WTC11 (cell line): ENCODE data around the gene ZDHHC17. TPM values are rescaled to one million over a fixed set of nuclear protein-coding genes. Genes with fewer than 3 reads are reported as not detected.
A peak's percentile ranks its signal among the peaks of the same experiment; 100 is the strongest.

Experiments used
- ATAC-seq: fragments of 200-7000 bp; cut with Tn5 transposase; 2 replicates; pipeline ENCODE4 v1.10.0; 2021; ENCODE audit warnings: mild to moderate bottlenecking, moderate library complexity
- Bru-seq: library from RNA; stranded (reverse); fragments of 400-500 nt; gene quantifications from one replicate; lab custom pipeline; 2021; lab: Mats Ljungman, UMichigan
- CTCF ChIA-PET: fragments of 300-600 bp; sonication (Branson Sonifier 250); formaldehyde crosslinking; loops from one replicate; lab custom pipeline; 2021; ENCODE audit warnings: antibody characterized with exemption; lab: Charles Lee
- POLR2A ChIA-PET: fragments of 350-600 bp; sonication (Branson Sonifier 250); formaldehyde crosslinking; loops from one replicate; lab custom pipeline; 2021; ENCODE audit warnings: antibody characterized with exemption; lab: Charles Lee
- DNase-seq: peaks from one replicate; pipeline ENCODE4 v3.0.0; 2021; ENCODE audit warnings: low spot score
- H3K27ac Mint-ChIP-seq: 2 replicates; pipeline ENCODE4 v1.8.0; 2021; ENCODE audit warnings: mixed read lengths
- H3K27me3 Mint-ChIP-seq: 2 replicates; pipeline ENCODE4 v1.8.0; 2021; ENCODE audit warnings: low read depth, mild to moderate bottlenecking, moderate library complexity, mixed read lengths
- H3K36me3 Mint-ChIP-seq: 2 replicates; pipeline ENCODE4 v1.8.0; 2021; ENCODE audit warnings: mixed read lengths
- H3K4me1 Mint-ChIP-seq: 2 replicates; pipeline ENCODE4 v1.8.0; 2022; ENCODE audit warnings: mixed read lengths
- H3K4me3 Mint-ChIP-seq: 2 replicates; pipeline ENCODE4 v1.8.0; 2021; ENCODE audit warnings: mild to moderate bottlenecking, moderate library complexity, mixed read lengths
- H3K9me3 Mint-ChIP-seq: 2 replicates; pipeline ENCODE4 v1.8.0; 2021; ENCODE audit warnings: mixed read lengths
- ATF1 ChIP-seq: sonication (generic); formaldehyde crosslinking; IDR thresholded peaks from 2 replicates; pipeline ENCODE4 v1.8.1; 2023; ENCODE audit warnings: mild to moderate bottlenecking, moderate library complexity, missing genetic modification reagents
- ETV6 ChIP-seq: sonication (generic); formaldehyde crosslinking; IDR thresholded peaks from 2 replicates; pipeline ENCODE4 v1.8.1; 2022; ENCODE audit warnings: mild to moderate bottlenecking, missing genetic modification reagents
- FOXP1 ChIP-seq: sonication (generic); formaldehyde crosslinking; IDR thresholded peaks from 2 replicates; pipeline ENCODE4 v1.8.0; 2022; ENCODE audit warnings: missing genetic modification reagents, mild to moderate bottlenecking, moderate library complexity, borderline replicate concordance
- HMGA2 ChIP-seq: fragments of 250-450 bp; sonication (Bioruptor Pico); IDR thresholded peaks from 2 replicates; pipeline ENCODE4 v1.4.0; 2021; ENCODE audit warnings: mild to moderate bottlenecking, moderate library complexity
- IRF2 ChIP-seq: sonication (generic); formaldehyde crosslinking; IDR thresholded peaks from 2 replicates; pipeline ENCODE4 v1.8.0; 2022; ENCODE audit warnings: low read depth, missing genetic modification reagents, borderline replicate concordance
- NFE2L1 ChIP-seq: sonication (generic); formaldehyde crosslinking; IDR thresholded peaks from 2 replicates; pipeline ENCODE4 v1.8.1; 2023; ENCODE audit warnings: missing genetic modification reagents
- NFYB ChIP-seq: sonication (generic); formaldehyde crosslinking; conservative IDR thresholded peaks from 2 replicates; pipeline ENCODE4 v1.8.0; 2022; ENCODE audit warnings: low read depth, missing genetic modification reagents
- NR2C2 ChIP-seq: sonication (generic); formaldehyde crosslinking; IDR thresholded peaks from 2 replicates; pipeline ENCODE4 v1.8.0; 2022; ENCODE audit warnings: mild to moderate bottlenecking, missing genetic modification reagents
- PRRX2 ChIP-seq: fragments of 250-450 bp; sonication (Bioruptor Pico); IDR thresholded peaks from 2 replicates; pipeline ENCODE4 v1.8.0; 2021; ENCODE audit warnings: mild to moderate bottlenecking
- SMAD3 ChIP-seq: sonication (generic); formaldehyde crosslinking; IDR thresholded peaks from 2 replicates; pipeline ENCODE4 v1.8.0; 2022; ENCODE audit warnings: missing genetic modification reagents, mild to moderate bottlenecking, borderline replicate concordance
- SMAD4 ChIP-seq: sonication (generic); formaldehyde crosslinking; IDR thresholded peaks from 2 replicates; pipeline ENCODE4 v1.8.0; 2022; ENCODE audit warnings: mild to moderate bottlenecking, missing genetic modification reagents
- SOX15 ChIP-seq: fragments of 250-450 bp; sonication (Bioruptor Pico); IDR thresholded peaks from 2 replicates; pipeline ENCODE4 v1.9.0; 2021; ENCODE audit warnings: mild to moderate bottlenecking
- TEAD4 ChIP-seq: sonication (generic); formaldehyde crosslinking; IDR thresholded peaks from 2 replicates; pipeline ENCODE4 v1.8.0; 2022; ENCODE audit warnings: mild to moderate bottlenecking, missing genetic modification reagents
- ZNF317 ChIP-seq: sonication (generic); formaldehyde crosslinking; IDR thresholded peaks from 2 replicates; pipeline ENCODE4 v1.8.1; 2023; ENCODE audit warnings: low read depth, mild to moderate bottlenecking, moderate library complexity, missing genetic modification reagents, borderline replicate concordance
- long read RNA-seq, 3 experiments: library from RNA in 1 of 3; library from capped mRNA in 1 of 3; library from polyadenylated mRNA in 1 of 3; unstranded in 2 of 3; stranded (forward) in 1 of 3; transcript quantifications; one replicate each; pipeline ENCODE4 v2.0.0, GENCODE V29; 2021
- total RNA-seq: library from RNA; stranded (reverse); gene quantifications from 3 replicates; pipeline ENCODE4 v1.2.3, GENCODE V29; 2021
- TF ChIP-seq, protein P1 (sequence below): sonication (generic); formaldehyde crosslinking; IDR thresholded peaks from 2 replicates; pipeline ENCODE4 v1.8.1; 2022; ENCODE audit warnings: mild to moderate bottlenecking, missing genetic modification reagents, moderate library complexity, borderline replicate concordance
- TF ChIP-seq, protein P2 (sequence below): sonication (generic); formaldehyde crosslinking; IDR thresholded peaks from 2 replicates; pipeline ENCODE4 v1.8.1; 2022; ENCODE audit warnings: low read depth, mild to moderate bottlenecking, moderate library complexity, missing genetic modification reagents, borderline replicate concordance
- TF ChIP-seq, protein P3 (sequence below): fragments of 250-450 bp; sonication (Bioruptor Pico); IDR thresholded peaks from 2 replicates; pipeline ENCODE4 v1.9.0; 2021; ENCODE audit warnings: mild to moderate bottlenecking
- TF ChIP-seq, protein P4 (sequence below): sonication (generic); formaldehyde crosslinking; IDR thresholded peaks from 2 replicates; pipeline ENCODE4 v1.8.0; 2022; ENCODE audit warnings: mild to moderate bottlenecking, missing genetic modification reagents
- TF ChIP-seq, protein P5 (sequence below): sonication (generic); formaldehyde crosslinking; IDR thresholded peaks from 2 replicates; pipeline ENCODE4 v1.8.1; 2022; ENCODE audit warnings: mild to moderate bottlenecking, moderate library complexity, missing genetic modification reagents
- TF ChIP-seq, protein P6 (sequence below): sonication (generic); formaldehyde crosslinking; IDR thresholded peaks from 2 replicates; pipeline ENCODE4 v1.8.1; 2023; ENCODE audit warnings: mild to moderate bottlenecking, missing genetic modification reagents, moderate library complexity
- TF ChIP-seq, protein P7 (sequence below): fragments of 250-450 bp; sonication (Bioruptor Pico); conservative IDR thresholded peaks from 2 replicates; pipeline ENCODE4 v1.9.0; 2021; ENCODE audit warnings: mild to moderate bottlenecking
- TF ChIP-seq, protein P8 (sequence below): sonication (generic); formaldehyde crosslinking; IDR thresholded peaks from 2 replicates; pipeline ENCODE4 v1.8.0; 2023; ENCODE audit warnings: mild to moderate bottlenecking, missing genetic modification reagents

Gene ZDHHC17, protein sequence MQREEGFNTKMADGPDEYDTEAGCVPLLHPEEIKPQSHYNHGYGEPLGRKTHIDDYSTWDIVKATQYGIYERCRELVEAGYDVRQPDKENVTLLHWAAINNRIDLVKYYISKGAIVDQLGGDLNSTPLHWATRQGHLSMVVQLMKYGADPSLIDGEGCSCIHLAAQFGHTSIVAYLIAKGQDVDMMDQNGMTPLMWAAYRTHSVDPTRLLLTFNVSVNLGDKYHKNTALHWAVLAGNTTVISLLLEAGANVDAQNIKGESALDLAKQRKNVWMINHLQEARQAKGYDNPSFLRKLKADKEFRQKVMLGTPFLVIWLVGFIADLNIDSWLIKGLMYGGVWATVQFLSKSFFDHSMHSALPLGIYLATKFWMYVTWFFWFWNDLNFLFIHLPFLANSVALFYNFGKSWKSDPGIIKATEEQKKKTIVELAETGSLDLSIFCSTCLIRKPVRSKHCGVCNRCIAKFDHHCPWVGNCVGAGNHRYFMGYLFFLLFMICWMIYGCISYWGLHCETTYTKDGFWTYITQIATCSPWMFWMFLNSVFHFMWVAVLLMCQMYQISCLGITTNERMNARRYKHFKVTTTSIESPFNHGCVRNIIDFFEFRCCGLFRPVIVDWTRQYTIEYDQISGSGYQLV
- total RNA-seq (30.7 to 36.9 TPM (median 30.7 TPM) in 3 replicates), Bru-seq, nascent RNA (percentile 87 among the genes with signal in this experiment)
- long read RNA-seq, experiment 1, full-length matches to known transcripts = 22 of 62 reads
- long read RNA-seq, experiment 1, partial matches to known transcripts = 21 of 62 reads
- long read RNA-seq, experiment 1, other reads (novel, unspliced or antisense) = 19 of 62 reads
- long read RNA-seq, experiment 2, full-length matches to known transcripts = 7 of 24 reads
- long read RNA-seq, experiment 2, partial matches to known transcripts = 2 of 24 reads
- long read RNA-seq, experiment 2, other reads (novel, unspliced or antisense) = 15 of 24 reads
- long read RNA-seq, experiment 3, partial matches to known transcripts = 0 of 3 reads
- long read RNA-seq, experiment 3, other reads (novel, unspliced or antisense) = 3 of 3 reads

DNA sequence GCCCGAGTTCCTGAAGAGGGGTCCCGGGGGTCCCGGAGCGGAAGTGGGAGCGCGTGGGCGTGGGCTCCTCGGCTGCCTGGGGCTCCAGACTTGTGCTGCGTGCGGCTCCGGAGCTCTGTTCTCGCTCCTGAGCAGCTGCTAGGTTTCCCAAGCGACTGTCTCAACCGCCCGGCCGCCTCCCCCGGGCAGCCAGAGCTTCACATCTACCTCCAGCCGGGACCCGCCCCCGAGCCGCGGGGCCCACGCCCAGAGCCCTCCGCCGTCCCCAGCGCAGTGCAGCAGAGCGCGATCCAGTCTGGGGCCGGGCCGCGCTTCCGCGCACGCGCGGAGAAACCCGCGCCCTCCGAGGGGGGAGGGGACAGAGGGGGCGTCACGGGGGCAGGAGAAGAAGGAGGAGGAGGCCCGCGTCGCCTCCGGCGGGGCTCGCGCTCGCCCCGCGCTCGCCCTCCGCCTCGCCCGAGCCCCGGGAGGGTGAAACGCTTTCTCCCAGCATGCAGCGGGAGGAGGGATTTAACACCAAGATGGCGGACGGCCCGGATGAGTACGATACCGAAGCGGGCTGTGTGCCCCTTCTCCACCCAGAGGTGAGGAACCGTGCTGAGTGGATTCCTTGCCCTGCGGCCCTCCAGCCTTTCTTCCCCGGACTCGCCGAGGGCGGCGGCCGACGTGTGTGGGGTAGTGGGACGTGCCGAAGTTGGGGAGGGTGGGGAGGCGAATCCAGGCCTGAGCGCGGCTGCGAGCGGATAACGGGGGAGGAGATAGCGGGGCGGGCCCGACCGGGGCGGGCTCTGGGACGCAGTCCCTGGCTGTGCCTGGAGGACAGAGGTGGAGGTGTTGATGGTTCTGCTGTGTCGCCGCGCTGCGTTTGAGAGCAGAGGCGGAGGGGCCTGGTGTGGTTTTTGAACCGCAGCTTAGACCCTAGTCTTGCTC, at the start of gene ZDHHC17:
Gene ZDHHC17, plus strand, starts transcription at position 370 of the 930 bp plus-strand sequence. Its CDS starts 122 bp downstream, at position 492.
- peak within 1 kb of the TSS; percentile 97 for H3K4me3 Mint-ChIP-seq
- peaks cover 4% of the 10 kb centered on the region; the same call in 1 of the 2 replicates for H3K9me3 Mint-ChIP-seq
- ChIA-PET CTCF (interaction anchor here (1.0 to 1.2 kb wide), 3 partner anchors 57 to 247 kb away, joined by 3 to 4 read pairs (median 3); no protein-coding TSS in a partner anchor), POLR2A (interaction anchor here (0.7 to 1.6 kb wide), 5 partner anchors 8 to 133 kb away, joined by 3 to 10 read pairs (median 4); no protein-coding TSS in a partner anchor)
- ATAC-seq (peak; percentile 87), DNase-seq (peak; percentile 91)
- peak within 1 kb of the TSS; percentile 99 for H3K27ac Mint-ChIP-seq
- no peaks in the 10 kb centered on the region; the same call in 1 of the 2 replicates for H3K27me3 Mint-ChIP-seq
- H3K4me1 Mint-ChIP-seq = peaks cover 38% of the 10 kb centered on the region
- no peaks in the 10 kb centered on the region for H3K36me3 Mint-ChIP-seq
- TF ChIP-seq SOX15 (CRISPR knock-in tag) (no peak), SMAD3 (CRISPR knock-in tag) (no peak), ATF1 (no peak), TEAD4 (CRISPR knock-in tag) (no peak), ZNF317 (no peak), NFYB (no peak), SMAD4 (CRISPR knock-in tag) (no peak), HMGA2 (CRISPR knock-in tag) (no peak), ETV6 (CRISPR knock-in tag) (peak; percentile 15; the same call in 1 of the 2 replicates), FOXP1 (CRISPR knock-in tag) (peak; percentile 69; the same call in 1 of the 2 replicates), NFE2L1 (peak; percentile 34; the same call in 1 of the 2 replicates), NR2C2 (no peak), IRF2 (CRISPR knock-in tag) (no peak), PRRX2 (CRISPR knock-in tag) (no peak)
- TF ChIP-seq, protein P1, sequence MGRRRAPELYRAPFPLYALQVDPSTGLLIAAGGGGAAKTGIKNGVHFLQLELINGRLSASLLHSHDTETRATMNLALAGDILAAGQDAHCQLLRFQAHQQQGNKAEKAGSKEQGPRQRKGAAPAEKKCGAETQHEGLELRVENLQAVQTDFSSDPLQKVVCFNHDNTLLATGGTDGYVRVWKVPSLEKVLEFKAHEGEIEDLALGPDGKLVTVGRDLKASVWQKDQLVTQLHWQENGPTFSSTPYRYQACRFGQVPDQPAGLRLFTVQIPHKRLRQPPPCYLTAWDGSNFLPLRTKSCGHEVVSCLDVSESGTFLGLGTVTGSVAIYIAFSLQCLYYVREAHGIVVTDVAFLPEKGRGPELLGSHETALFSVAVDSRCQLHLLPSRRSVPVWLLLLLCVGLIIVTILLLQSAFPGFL (CRISPR knock-in tag) = no peak
- TF ChIP-seq, protein P2, sequence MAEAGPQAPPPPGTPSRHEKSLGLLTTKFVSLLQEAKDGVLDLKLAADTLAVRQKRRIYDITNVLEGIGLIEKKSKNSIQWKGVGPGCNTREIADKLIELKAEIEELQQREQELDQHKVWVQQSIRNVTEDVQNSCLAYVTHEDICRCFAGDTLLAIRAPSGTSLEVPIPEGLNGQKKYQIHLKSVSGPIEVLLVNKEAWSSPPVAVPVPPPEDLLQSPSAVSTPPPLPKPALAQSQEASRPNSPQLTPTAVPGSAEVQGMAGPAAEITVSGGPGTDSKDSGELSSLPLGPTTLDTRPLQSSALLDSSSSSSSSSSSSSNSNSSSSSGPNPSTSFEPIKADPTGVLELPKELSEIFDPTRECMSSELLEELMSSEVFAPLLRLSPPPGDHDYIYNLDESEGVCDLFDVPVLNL (CRISPR knock-in tag) = no peak
- TF ChIP-seq, protein P3, sequence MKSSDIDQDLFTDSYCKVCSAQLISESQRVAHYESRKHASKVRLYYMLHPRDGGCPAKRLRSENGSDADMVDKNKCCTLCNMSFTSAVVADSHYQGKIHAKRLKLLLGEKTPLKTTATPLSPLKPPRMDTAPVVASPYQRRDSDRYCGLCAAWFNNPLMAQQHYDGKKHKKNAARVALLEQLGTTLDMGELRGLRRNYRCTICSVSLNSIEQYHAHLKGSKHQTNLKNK (CRISPR knock-in tag) = no peak
- TF ChIP-seq, protein P4, sequence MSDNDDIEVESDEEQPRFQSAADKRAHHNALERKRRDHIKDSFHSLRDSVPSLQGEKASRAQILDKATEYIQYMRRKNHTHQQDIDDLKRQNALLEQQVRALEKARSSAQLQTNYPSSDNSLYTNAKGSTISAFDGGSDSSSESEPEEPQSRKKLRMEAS (CRISPR knock-in tag) = peak; percentile 43; the same call in 1 of the 2 replicates
- TF ChIP-seq, protein P5, sequence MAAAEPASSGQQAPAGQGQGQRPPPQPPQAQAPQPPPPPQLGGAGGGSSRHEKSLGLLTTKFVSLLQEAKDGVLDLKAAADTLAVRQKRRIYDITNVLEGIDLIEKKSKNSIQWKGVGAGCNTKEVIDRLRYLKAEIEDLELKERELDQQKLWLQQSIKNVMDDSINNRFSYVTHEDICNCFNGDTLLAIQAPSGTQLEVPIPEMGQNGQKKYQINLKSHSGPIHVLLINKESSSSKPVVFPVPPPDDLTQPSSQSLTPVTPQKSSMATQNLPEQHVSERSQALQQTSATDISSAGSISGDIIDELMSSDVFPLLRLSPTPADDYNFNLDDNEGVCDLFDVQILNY (CRISPR knock-in tag) = peak; percentile 80
- TF ChIP-seq, protein P6, sequence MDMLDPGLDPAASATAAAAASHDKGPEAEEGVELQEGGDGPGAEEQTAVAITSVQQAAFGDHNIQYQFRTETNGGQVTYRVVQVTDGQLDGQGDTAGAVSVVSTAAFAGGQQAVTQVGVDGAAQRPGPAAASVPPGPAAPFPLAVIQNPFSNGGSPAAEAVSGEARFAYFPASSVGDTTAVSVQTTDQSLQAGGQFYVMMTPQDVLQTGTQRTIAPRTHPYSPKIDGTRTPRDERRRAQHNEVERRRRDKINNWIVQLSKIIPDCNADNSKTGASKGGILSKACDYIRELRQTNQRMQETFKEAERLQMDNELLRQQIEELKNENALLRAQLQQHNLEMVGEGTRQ = peak; percentile 48
- TF ChIP-seq, protein P7, sequence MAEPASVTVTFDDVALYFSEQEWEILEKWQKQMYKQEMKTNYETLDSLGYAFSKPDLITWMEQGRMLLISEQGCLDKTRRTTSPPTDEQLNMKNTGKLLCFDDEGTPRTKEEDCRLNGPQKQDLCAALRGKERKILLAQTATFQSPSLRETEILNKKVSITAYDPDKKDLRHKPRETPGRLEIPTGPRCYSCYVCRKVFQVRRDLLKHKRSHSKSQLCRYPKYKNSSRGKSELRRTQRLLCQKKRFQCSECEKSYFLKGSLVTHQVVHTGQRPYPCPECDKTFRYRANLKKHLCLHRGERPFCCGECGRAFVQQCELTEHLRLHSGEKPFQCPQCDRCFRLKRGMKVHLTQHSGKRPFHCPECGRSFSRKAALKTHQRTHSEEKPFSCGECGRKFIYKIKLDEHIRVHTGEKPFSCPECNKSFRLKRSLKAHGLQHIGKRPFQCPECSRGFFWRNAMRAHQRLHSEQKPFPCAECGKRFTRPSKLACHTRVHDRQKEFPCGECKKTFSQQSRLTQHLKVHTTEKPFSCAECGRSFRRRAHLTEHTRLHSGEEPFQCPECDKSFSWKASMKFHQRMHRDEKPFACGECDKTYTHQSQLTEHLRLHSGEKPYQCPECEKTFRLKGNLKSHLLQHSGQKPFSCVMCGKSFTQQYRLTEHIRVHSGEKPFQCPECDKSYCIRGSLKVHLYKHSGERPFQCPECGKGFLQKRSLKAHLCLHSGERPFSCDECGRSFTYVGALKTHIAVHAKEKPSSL = no peak
- TF ChIP-seq, protein P8, sequence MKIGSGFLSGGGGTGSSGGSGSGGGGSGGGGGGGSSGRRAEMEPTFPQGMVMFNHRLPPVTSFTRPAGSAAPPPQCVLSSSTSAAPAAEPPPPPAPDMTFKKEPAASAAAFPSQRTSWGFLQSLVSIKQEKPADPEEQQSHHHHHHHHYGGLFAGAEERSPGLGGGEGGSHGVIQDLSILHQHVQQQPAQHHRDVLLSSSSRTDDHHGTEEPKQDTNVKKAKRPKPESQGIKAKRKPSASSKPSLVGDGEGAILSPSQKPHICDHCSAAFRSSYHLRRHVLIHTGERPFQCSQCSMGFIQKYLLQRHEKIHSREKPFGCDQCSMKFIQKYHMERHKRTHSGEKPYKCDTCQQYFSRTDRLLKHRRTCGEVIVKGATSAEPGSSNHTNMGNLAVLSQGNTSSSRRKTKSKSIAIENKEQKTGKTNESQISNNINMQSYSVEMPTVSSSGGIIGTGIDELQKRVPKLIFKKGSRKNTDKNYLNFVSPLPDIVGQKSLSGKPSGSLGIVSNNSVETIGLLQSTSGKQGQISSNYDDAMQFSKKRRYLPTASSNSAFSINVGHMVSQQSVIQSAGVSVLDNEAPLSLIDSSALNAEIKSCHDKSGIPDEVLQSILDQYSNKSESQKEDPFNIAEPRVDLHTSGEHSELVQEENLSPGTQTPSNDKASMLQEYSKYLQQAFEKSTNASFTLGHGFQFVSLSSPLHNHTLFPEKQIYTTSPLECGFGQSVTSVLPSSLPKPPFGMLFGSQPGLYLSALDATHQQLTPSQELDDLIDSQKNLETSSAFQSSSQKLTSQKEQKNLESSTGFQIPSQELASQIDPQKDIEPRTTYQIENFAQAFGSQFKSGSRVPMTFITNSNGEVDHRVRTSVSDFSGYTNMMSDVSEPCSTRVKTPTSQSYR (CRISPR knock-in tag) = no peak; the same call in 1 of the 2 replicates
